HUES48 (cell line): ENCODE results near the gene FAM76B.

ENCODE experiments used
- H3K27ac ChIP-seq: one replicate; pipeline ENCODE4 v1.7.0; 2013; ENCODE audit warnings: low read depth, low read length, inconsistent platforms
- H3K27me3 ChIP-seq: 2 replicates; pipeline ENCODE4 v1.6.1; 2013; ENCODE audit warnings: mild to moderate bottlenecking, low read length; ENCODE audit not compliant: control insufficient read depth, insufficient read depth
- H3K36me3 ChIP-seq: 2 replicates; pipeline ENCODE4 v1.6.1; 2013; ENCODE audit warnings: low read length; ENCODE audit not compliant: control insufficient read depth, insufficient read depth
- H3K4me1 ChIP-seq: 2 replicates; pipeline ENCODE4 v1.6.1; 2013; ENCODE audit warnings: mild to moderate bottlenecking, low read length; ENCODE audit not compliant: control insufficient read depth, insufficient read depth
- H3K4me3 ChIP-seq: 2 replicates; pipeline ENCODE4 v1.5.1; 2013; ENCODE audit warnings: mild to moderate bottlenecking, low read depth, low read length
- H3K9ac ChIP-seq: 2 replicates; pipeline ENCODE4 v1.6.1; 2013; ENCODE audit warnings: mild to moderate bottlenecking, low read depth, low read length, moderate library complexity
- H3K9me3 ChIP-seq: 2 replicates; pipeline ENCODE4 v1.6.1; 2013; ENCODE audit warnings: low read length; ENCODE audit not compliant: control insufficient read depth, insufficient read depth

Gene FAM76B

DNA sequence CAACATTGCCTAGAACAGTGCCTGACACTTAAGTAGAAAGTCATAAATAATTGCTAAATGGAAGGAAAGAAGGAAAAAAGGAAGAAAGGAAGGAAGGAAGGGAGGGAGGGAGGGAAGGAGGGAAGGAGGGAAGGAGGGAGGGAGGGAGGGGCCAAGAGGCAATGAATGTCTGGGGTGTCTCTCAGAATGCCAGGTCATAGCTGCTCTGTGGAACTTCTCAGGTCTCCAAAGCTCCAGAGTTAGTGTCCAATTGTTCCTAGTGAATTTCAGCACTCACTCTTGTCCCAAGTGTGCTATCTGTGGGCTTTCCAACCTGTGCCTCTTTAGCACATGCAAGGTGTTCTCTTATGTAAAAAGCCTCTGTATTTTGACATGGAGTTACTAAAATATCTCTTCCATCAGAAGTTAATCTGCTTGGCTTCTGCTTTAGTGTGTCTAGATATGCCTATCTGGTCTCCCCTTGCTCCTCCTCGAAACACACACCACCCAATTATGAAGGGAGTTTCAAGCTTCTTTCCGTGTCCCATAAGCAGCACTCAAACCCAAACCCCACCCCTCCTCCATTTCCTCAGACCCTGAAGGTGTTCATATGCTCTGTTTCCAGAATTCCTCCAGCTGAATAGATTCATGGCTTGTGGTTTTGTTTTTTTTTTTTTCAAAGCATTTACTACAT lies 56.5 kb downstream of the FAM76B start:
- no peak overlapping the region for H3K9ac ChIP-seq
- H3K27me3 ChIP-seq, result no peaks in the 10 kb centered on the region
- no peaks in the 10 kb centered on the region for H3K9me3 ChIP-seq
- no peaks in the 10 kb centered on the region for H3K36me3 ChIP-seq
- H3K4me3 ChIP-seq, result no peak overlapping the region
- no peak overlapping the region for H3K27ac ChIP-seq
- no peaks in the 10 kb centered on the region for H3K4me1 ChIP-seq

DNA sequence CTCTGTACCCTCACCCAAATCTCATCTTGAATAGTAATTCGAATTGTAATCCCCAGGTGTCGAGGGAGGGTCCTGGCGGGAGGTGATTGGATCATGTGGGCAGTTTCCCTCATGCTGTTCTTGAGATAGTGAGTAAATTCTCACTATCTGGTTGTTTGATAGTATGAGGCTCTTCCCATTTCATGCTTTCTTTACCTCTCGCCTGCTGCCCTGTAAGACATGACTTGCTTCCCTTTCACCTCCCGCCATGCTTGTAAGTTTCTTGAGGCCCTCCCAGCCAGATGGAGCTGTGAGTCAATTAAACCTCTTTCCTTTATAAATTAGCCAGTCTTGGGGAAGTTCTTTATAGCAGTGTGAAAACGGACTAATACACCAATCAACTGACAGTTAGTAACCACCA lies 60.1 kb downstream of the FAM76B start:
- no peaks in the 10 kb centered on the region for H3K36me3 ChIP-seq
- H3K9ac ChIP-seq, result no peak overlapping the region
- no peak overlapping the region for H3K27ac ChIP-seq
- H3K4me3 ChIP-seq, result no peak overlapping the region
- no peaks in the 10 kb centered on the region for H3K9me3 ChIP-seq
- no peaks in the 10 kb centered on the region for H3K27me3 ChIP-seq
- no peaks in the 10 kb centered on the region for H3K4me1 ChIP-seq

DNA sequence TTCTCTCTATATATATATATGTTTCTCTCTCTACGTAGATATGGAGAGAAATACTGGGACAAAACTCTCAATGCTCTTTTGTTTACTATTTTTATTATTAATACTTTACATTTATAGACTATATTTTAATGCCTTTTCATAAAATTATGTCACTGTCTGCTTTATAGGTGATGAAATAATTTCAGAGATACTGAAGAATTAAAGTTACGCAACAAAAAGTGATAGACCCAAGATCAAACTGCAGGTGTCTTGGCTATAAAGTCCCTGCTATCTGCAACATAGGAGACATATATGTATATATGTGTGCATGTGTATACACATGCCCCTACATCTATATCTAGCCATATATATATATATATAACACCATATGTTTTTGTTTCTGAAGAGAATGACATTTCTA lies 60.8 kb downstream of the FAM76B start:
- H3K27me3 ChIP-seq, result no peaks in the 10 kb centered on the region
- H3K9ac ChIP-seq, result no peak overlapping the region
- no peaks in the 10 kb centered on the region for H3K9me3 ChIP-seq
- no peak overlapping the region for H3K27ac ChIP-seq
- no peaks in the 10 kb centered on the region for H3K36me3 ChIP-seq
- H3K4me3 ChIP-seq, result no peak overlapping the region
- no peaks in the 10 kb centered on the region for H3K4me1 ChIP-seq

DNA sequence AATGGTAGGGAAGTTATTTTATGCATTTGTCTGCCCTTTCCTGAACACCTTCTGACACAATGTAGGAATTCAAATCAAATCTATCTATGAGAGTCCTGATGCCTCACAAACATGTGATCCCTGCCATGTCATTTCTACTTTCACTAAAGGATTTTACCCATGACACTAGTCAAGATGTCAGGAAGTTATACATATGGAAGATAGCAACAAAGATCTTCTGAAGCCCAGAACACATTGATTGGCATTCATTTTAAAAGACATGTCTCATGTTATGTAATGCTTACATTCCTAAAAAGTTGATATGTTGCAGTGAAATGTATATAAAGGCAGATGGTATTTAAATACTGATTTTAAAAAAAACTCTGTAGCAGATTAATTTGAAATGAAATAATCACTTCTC lies 61.5 kb downstream of the FAM76B start:
- no peak overlapping the region for H3K9ac ChIP-seq
- H3K4me3 ChIP-seq, result no peak overlapping the region
- no peaks in the 10 kb centered on the region for H3K4me1 ChIP-seq
- H3K27ac ChIP-seq, result no peak overlapping the region
- H3K9me3 ChIP-seq, result no peaks in the 10 kb centered on the region
- no peaks in the 10 kb centered on the region for H3K27me3 ChIP-seq
- no peaks in the 10 kb centered on the region for H3K36me3 ChIP-seq

DNA sequence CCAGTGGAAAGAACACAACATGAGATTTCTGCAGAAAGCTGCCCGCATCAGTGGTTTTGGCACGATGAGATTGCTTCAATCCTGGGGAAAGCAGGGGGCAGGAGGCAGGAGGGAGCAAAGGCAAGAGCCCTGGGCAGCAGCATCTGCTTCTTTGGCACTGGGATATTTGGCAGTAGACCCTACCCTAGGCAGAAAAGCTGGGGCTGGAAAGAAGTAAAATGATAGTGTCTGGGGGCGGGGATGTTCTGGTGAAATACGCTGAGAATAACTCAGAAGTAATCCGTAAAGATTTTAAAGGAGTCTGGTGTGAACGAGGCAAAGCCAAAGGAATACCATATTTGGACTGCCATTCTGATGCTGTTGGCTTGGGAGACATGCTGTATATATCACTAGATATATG lies 62.0 kb downstream of the FAM76B start:
- no peak overlapping the region for H3K9ac ChIP-seq
- H3K9me3 ChIP-seq, result no peaks in the 10 kb centered on the region
- H3K4me1 ChIP-seq, result no peaks in the 10 kb centered on the region
- no peaks in the 10 kb centered on the region for H3K27me3 ChIP-seq
- H3K4me3 ChIP-seq, result no peak overlapping the region
- no peaks in the 10 kb centered on the region for H3K36me3 ChIP-seq
- H3K27ac ChIP-seq, result no peak overlapping the region

DNA sequence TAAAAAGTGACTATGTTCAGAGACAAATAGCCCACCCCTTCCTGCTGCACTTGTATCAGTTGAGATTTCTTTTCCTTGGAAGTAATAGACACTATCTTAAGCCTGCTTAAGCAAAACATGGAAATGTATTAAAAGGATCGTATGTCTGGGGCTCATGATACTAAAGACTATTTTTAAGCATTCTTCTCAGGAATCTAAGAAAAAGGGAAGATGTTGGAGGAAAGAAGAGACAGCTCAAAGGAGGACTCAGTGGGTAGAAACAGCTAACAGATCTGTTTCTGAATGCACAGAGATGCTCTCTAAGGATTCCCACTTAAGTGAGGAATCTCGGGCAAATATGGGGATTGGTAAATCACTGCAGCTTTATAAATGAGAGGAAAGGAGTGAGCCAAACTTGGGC lies 62.5 kb downstream of the FAM76B start:
- no peaks in the 10 kb centered on the region for H3K4me1 ChIP-seq
- H3K9ac ChIP-seq, result no peak overlapping the region
- no peaks in the 10 kb centered on the region for H3K9me3 ChIP-seq
- H3K36me3 ChIP-seq, result no peaks in the 10 kb centered on the region
- no peaks in the 10 kb centered on the region for H3K27me3 ChIP-seq
- H3K4me3 ChIP-seq, result no peak overlapping the region
- no peak overlapping the region for H3K27ac ChIP-seq

DNA sequence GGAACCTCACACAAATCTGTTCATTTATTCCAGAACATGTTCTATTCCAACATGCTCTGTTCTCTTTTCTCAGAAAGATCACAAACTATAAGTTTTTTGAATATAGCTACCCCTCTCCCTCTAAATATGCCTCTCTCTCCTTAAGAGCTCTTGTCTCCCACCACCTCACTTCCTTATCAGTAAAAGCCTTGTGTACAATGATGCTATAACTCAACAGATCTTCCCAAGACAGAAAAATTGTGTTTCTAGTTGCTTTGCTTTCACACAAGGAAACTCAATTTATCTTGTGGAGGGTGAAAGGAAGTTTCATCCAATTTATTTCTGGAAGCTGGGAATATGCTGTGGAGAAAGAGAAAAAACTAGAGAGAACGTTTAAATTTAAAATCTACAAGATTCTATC lies 64.4 kb downstream of the FAM76B start:
- H3K4me3 ChIP-seq, result no peak overlapping the region
- no peak overlapping the region for H3K27ac ChIP-seq
- no peaks in the 10 kb centered on the region for H3K36me3 ChIP-seq
- H3K9ac ChIP-seq, result no peak overlapping the region
- H3K9me3 ChIP-seq, result no peaks in the 10 kb centered on the region
- H3K4me1 ChIP-seq, result no peaks in the 10 kb centered on the region
- no peaks in the 10 kb centered on the region for H3K27me3 ChIP-seq

DNA sequence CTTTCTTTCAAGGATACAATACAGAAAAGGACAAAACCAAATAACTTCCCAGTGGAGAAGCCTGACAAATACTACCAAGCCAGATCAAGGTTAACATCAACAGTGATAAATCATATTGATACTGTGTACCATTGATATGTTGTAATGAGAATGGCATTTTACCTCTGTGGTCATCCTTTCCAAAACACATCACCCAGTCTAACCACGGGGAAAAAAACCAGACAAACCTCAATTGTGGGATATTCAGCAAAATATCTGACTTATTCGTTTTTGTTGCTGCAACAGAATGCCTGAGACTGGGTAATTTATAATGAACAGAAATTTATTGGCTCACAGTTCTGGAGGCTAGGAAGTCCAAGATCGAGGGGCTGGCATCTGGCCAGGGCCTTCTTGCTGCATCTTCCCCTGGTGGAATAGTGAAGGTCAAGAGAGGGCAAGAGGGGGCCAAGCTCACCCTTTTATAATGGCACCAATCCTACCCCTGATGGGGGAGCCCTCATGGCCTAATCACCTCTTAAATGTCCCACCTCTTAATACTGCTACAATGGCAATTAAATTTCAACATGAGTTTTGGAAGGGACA lies 66.1 kb downstream of the FAM76B start:
- H3K36me3 ChIP-seq, result no peaks in the 10 kb centered on the region
- no peak overlapping the region for H3K4me3 ChIP-seq
- H3K9me3 ChIP-seq, result no peaks in the 10 kb centered on the region
- H3K27me3 ChIP-seq, result no peaks in the 10 kb centered on the region
- no peaks in the 10 kb centered on the region for H3K4me1 ChIP-seq
- H3K9ac ChIP-seq, result no peak overlapping the region
- H3K27ac ChIP-seq, result no peak overlapping the region

DNA sequence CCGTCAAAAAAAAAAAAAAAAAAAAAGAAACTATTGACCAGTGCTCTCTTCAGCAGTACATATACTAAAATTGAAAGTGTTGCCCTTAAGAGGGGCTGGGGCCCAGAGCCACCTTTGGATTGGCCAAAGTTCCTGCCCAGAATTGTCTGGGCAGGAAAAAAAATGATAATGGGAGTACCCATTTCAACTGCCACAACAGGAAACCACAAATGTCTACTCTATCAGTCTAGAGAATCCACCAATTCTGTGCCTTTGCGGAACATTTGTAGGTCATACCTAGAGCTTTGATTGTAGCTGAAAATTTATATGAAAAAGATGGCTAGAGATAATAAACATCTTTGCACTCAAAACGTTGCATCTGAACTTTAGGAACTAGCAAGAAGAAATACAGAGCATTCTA lies 69.4 kb downstream of the FAM76B start:
- no peak overlapping the region for H3K9ac ChIP-seq
- H3K27me3 ChIP-seq, result no peaks in the 10 kb centered on the region
- H3K4me3 ChIP-seq, result no peak overlapping the region
- H3K9me3 ChIP-seq, result no peaks in the 10 kb centered on the region
- H3K27ac ChIP-seq, result no peak overlapping the region
- no peaks in the 10 kb centered on the region for H3K4me1 ChIP-seq
- H3K36me3 ChIP-seq, result no peaks in the 10 kb centered on the region
